ENCODE measurements around the gene VSIG8. TPM values are rescaled to one million over a fixed set of nuclear protein-coding genes. Genes with fewer than 3 reads are reported as not detected.

The VSIG8 gene
- total and polyA plus RNA-seq, 2 donors (not counting 3 experiments of a cell fraction or from before 2014, with no cell fraction given), result not detected

DNA sequence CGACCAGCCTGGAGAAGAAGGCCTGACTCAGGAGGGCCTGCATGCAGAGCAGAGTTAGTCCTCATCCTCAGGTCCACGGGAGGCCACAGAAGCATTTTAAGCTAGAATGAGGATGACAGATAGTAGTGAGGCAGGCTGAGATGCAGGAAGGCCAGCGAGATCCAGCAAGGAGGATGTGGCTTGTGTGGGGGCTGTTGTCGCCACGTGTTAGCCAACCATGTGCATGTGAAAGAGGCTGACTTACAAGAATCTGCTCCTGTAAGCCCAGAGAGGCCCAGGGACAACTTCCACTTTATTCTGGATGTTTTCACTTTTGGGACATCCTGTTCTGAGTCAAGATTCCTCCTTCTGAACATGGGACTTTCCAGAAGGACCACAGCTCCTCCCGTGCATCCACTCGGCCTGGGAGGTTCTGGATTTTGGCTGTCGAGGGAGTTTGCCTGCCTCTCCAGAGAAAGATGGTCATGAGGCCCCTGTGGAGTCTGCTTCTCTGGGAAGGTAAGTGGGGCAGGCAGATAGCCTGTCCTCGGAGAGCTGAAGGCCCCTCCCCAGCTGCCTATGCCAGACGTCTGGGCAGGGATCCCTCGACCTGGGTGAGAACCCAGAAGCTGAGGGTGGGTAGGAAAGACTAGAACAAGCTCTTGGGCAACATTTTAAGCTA is 35.9 kb downstream of the VSIG8 start, which contains the start of gene SLAMF8:
SLAMF8 (plus strand) TSS at position 433 of the 661 bp plus-strand sequence; CDS start at position 459, 26 bp downstream.
- no TSS peak for BruUV-seq (replicated peaks)
- TF ChIP-seq GATA2 (IDR thresholded peaks at IDR 0.05; ENCODE audit: insufficient read depth, insufficient read length, low read depth, low read length) (no peak), POLR2A (IDR thresholded peaks at IDR 0.05; ENCODE audit: low read depth, low read length) (no peak), EZH2 (IDR thresholded peaks at IDR 0.05; ENCODE audit: borderline replicate concordance, low read depth, low read length, severe bottlenecking) (no peak), FOS (IDR thresholded peaks at IDR 0.05; ENCODE audit: borderline replicate concordance, insufficient read depth, low read length) (no peak), JUN (IDR thresholded peaks at IDR 0.05; ENCODE audit: borderline replicate concordance, insufficient read depth, insufficient read length, low read depth) (no peak), MYC (IDR thresholded peaks at IDR 0.05; ENCODE audit: low read depth, low read length) (no peak), POLR2AphosphoS5 (IDR thresholded peaks at IDR 0.05; ENCODE audit: insufficient read depth, low read depth, low read length) (no peak)
- TF ChIP-seq, protein P1, sequence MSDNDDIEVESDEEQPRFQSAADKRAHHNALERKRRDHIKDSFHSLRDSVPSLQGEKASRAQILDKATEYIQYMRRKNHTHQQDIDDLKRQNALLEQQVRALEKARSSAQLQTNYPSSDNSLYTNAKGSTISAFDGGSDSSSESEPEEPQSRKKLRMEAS (IDR thresholded peaks at IDR 0.05; ENCODE audit: insufficient read depth, insufficient read length), result no peak
- TF ChIP-seq, protein P2, sequence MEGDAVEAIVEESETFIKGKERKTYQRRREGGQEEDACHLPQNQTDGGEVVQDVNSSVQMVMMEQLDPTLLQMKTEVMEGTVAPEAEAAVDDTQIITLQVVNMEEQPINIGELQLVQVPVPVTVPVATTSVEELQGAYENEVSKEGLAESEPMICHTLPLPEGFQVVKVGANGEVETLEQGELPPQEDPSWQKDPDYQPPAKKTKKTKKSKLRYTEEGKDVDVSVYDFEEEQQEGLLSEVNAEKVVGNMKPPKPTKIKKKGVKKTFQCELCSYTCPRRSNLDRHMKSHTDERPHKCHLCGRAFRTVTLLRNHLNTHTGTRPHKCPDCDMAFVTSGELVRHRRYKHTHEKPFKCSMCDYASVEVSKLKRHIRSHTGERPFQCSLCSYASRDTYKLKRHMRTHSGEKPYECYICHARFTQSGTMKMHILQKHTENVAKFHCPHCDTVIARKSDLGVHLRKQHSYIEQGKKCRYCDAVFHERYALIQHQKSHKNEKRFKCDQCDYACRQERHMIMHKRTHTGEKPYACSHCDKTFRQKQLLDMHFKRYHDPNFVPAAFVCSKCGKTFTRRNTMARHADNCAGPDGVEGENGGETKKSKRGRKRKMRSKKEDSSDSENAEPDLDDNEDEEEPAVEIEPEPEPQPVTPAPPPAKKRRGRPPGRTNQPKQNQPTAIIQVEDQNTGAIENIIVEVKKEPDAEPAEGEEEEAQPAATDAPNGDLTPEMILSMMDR (IDR thresholded peaks at IDR 0.05; ENCODE audit: extremely low read depth in 1 of 2, insufficient read depth in 1 of 2, low read depth in 1 of 2, low read length in 2 of 2), result no peak
- no peak within 1 kb of the TSS for H2AFZ ChIP-seq (ENCODE audit: low read depth, low read length)
- DNase-seq (ENCODE audit: low read depth, low spot score) (no peak), FAIRE-seq (no peak)
- dilution Hi-C loops (cut with MboI; ENCODE audit: extremely low pct_ligation_motif_present, low sequenced_read_pairs) (no loop called here), intact Hi-C loops (cut with micrococcal nuclease) (no loop called here)
- H3K9me3 ChIP-seq (replicated peaks; ENCODE audit: control insufficient read depth, insufficient read depth, low read length), result no peaks in the 10 kb centered on the region
- H3K79me2 ChIP-seq (ENCODE audit: control insufficient read depth, insufficient read depth, low read length), result no peaks in the 10 kb centered on the region
- ChIA-PET CTCF (interaction anchor here (0.6 to 9.0 kb wide), 4 partner anchors 27 to 181 kb away, joined by 3 to 71 read pairs (median 4); partner anchors contain the start of gene DUSP23), POLR2A (interaction anchor here (0.6 kb wide), 1 partner anchor 343 kb away, joined by 4 read pairs; no protein-coding TSS in a partner anchor)
- no peak within 1 kb of the TSS for H3K27ac ChIP-seq (ENCODE audit: insufficient read depth, low read depth, low read length)
- peaks cover 13 to 16% of the 10 kb centered on the region in 2 experiments for H3K27me3 ChIP-seq (ENCODE audit: control insufficient read depth in 2 of 2, insufficient read depth in 2 of 2, low read length in 2 of 2)
- H3K36me3 ChIP-seq (ENCODE audit: control insufficient read depth in 2 of 2, extremely low read depth in 1 of 2, insufficient read depth in 2 of 2, low read length in 2 of 2), result no peaks in the 10 kb centered on the region
- no peak within 1 kb of the TSS for H3K4me2 ChIP-seq (ENCODE audit: insufficient read depth, low read length)
- H4K20me1 ChIP-seq (replicated peaks; ENCODE audit: control insufficient read depth, extremely low read depth, insufficient read depth, low read length), result no peaks in the 10 kb centered on the region
- no peaks in the 10 kb centered on the region for H3K4me1 ChIP-seq (ENCODE audit: control insufficient read depth, extremely low read depth, insufficient read depth, low read length)
- no peak within 1 kb of the TSS for H3K4me3 ChIP-seq (replicated peaks in 1 of 3; ENCODE audit: insufficient read depth in 1 of 3, low read depth in 1 of 3, low read length in 3 of 3)
- H3K9me1 ChIP-seq (replicated peaks; ENCODE audit: control insufficient read depth, extremely low read depth, insufficient read depth, low read length), result no peaks in the 10 kb centered on the region
- H3K9ac ChIP-seq (replicated peaks; ENCODE audit: extremely low read depth, insufficient read depth, low read length), result no peak within 1 kb of the TSS
